Measurements from ENCODE around the gene SEMA4D. TPM values are rescaled to one million over a fixed set of nuclear protein-coding genes. Genes with fewer than 3 reads are reported as not detected.

SEMA4D gene
- total RNA-seq, 1 donor from 2014 or later: 28.2 TPM

- DNase-seq (ENCODE audit: low spot score): no peak
Observed at GRCh38 chr9:89466451-89467277, 31.2 kb downstream of the SEMA4D start.

DNA sequence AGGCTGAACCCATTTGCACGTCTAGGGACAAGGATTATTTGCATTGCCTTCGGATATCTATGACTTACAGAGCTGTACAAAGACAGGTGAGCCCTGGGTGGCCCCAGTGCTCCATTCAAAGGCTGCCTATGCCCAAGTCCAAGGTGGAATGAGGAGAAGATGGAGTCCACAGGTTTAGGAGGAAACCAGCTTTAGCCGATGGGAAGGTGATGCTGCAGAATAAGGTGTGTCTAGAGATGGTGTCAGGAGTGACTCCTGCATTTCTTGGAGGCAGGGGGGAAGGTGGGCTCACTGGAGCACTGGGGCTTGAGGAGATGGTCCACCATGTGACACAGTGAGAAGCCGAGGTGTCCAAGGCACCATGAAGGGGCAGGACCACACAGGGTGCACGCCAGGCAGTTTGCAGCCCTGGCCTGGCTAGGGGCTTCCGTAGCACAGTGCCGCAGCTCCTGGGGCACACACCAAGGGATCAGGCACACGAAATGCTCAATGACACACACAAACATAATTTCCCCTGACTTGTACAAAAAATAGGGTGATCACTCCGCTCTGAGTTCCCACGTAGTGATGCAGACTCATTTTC lies 32.1 kb downstream of the SEMA4D start:
- no peak for DNase-seq (ENCODE audit: low spot score)

GRCh38 chr9:89465001-89465451 lies 32.9 kb downstream of the SEMA4D start:
- DNase-seq (ENCODE audit: low spot score): no peak

DNA sequence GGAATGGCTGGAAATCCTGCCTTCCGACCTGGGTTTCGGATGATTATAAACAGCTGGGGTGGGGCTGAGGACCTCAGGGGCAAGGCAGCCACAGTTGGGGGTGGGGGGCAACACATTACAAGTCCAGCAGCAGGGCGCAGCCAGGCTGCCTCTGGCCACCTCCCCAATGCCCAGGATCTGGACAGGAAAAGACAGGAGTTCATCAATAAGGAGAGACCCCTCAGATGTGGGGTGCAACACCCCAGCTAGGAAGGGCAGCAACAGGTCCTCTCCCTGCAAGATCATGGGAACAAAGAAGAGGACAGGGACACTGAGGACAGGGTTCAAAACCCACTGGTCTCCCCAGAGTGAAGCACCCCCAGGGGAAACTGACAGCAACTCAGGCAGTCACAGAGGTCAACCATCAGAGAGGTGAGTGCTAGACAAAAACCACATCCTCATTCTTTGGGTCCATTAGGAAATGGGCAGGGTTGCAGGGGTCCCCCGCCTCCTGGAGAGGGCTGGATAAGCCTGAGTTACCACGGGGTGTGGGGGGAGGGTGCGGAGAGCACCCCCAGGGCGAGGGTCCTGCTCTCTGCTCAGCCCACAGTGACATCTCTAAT lies 33.5 kb downstream of the SEMA4D start:
- no peak for DNase-seq (ENCODE audit: low spot score)

- DNase-seq (ENCODE audit: low spot score): no peak
Observed at GRCh38 chr9:89462817-89463683, 34.9 kb downstream of the SEMA4D start.

DNA sequence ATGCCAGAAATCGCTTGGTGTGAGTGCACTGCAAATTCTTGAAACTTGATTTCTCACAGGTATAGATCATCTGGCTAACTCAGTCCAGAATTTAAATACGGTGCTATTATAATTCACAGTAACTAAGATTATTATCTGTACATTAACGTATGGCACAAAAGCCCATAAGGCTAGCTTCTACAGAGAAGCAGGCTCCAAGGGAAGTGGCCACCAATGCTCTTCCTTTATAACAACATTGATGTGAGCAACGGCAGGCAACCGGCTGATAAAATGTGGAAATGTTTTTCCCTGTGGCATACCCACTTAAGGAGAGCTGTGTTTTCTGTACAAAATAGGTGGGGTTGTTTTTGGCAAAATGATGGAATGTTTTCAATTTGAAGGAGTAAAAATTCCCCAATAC lies 35.7 kb downstream of the SEMA4D start:
- no peak for DNase-seq (ENCODE audit: low spot score)

- DNase-seq (ENCODE audit: low spot score): no peak
Observed at GRCh38 chr9:89461265-89461664, 36.6 kb downstream of the SEMA4D start.

DNA sequence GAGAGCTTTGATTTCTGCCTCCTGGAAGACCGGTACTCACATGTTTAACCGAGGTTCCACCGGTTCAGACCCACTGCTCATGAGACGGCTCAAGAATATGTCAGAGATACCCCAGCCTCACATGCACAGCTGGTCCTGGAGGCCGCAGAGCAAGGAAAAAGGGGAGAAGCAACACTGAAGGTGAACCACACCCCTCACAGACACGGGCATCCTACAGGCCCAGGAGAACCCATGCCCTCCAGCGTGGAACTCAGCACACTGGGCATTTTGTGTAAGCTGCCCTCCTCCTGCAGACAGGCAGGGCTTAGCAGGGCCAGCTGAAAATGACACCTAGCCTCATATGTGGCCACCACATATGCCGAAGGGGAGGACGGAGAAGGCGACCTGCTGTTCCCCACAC lies 37.4 kb downstream of the SEMA4D start:
- DNase-seq (ENCODE audit: low spot score): no peak

GRCh38 chr9:89458768-89459496 lies 39.0 kb downstream of the SEMA4D start:
- no peak for DNase-seq (ENCODE audit: low spot score)

GRCh38 chr9:89457376-89457855 lies 40.5 kb downstream of the SEMA4D start:
- no peak for DNase-seq (ENCODE audit: low spot score)

DNA sequence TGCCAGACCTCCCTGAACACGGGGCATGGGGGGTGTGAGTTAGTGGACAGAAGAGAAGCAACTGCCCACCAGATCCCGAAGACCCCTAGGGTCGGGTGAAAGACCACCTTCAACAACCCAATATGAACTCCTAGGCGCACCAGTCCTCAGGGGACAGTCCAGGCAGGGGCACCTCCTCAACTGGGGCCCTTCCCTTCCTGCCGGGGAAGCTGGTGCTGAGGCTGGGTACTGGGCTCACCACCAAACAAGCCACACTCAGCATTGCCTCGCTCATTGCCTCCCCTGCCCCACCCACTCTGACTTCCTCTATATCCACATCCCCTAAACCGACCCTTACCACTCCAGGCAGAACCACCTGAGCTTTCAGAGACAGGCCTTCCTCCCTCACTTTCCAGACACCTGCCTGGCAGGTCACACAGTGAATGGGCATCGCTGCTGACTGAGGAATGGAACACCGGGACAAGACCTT lies 42.5 kb downstream of the SEMA4D start:
- no peak for DNase-seq (ENCODE audit: low spot score)

DNA sequence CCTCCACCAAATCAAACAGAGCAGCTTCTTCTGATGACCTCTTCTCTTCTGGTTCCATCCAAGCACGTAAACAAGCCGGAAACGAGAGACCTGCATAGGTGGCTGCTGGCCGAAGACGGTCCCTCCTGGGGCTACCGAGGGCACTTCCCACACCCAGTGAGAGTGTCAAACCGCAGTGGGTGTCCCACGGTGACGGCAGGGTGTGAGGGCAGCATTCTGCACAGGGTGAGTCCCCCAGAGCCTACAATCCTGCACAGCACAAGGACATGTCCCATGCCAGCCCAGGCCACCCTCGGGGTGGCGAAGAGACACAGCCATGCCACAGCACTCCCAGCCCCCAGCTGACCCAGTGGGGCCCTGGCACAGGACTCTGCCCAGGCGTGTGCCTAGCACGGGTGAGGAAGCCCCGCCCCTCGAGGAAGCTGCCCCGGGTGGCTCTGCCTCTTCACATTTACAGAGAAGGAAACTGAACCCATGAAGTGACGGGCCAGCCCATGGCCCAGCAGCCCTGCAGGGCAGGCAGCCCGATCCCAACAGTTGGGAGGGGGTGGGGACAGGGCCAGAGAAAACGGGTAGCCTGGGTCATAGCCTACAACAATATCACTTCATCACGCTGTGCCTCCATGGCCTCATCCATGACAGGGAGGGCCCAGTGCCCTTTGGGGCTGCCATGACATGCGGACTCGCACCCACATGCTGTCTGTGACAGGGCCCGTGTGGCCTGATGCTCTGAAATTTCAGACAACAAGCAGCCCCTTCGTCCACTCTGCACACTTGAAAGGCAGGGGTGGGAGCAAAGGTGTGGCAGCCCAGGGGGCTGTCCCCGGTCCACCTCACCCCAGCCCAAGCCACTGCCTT lies 43.2 kb downstream of the SEMA4D start:
- DNase-seq (ENCODE audit: low spot score): no peak

- DNase-seq (ENCODE audit: low spot score): no peak
Observed at GRCh38 chr9:89453452-89453851, 44.5 kb downstream of the SEMA4D start.

GRCh38 chr9:89452561-89452960 lies 45.4 kb downstream of the SEMA4D start:
- no peak for DNase-seq (ENCODE audit: low spot score)

GRCh38 chr9:89450213-89450612 lies 47.7 kb downstream of the SEMA4D start:
- no peak for DNase-seq (ENCODE audit: low spot score)

DNA sequence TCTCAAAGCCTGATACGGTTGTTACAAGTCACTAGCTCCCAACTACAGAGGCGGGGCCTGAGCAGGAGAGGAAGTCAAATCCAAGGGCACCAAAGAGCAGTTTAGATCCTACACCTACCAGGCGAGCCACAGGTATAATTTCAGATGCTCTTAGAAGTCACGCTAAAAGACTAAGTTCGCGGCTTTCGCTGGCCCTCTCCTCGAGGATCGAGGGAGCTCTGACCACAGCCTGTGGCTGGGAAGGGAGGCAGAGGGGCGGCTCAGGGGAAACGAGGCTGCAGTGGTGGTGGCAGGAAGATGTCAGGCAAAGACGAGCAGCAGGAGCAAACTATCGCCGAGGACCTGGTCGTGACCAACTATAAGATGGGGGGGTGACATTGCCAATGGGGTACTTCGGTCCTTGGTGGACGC lies 48.6 kb downstream of the SEMA4D start:
- DNase-seq (ENCODE audit: low spot score): no peak

DNA sequence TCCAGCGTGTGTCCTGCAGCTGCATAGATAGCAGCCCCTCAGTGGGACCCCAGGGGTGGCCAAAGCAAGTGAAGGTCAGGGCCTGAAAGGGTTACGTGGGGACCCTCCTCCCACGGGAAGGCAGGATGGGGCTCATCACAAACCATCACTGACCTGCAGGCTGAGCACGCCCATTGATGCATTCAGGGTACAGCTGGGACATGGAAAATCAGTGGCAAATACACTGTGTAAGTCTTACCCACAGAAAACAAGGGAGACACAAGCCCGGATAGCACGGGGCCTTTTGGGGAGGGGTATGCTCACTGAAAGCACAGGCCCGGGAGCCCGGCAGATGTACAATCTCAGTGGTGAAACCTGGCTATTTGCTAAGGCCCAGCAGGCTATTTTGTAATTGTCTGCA lies 49.1 kb downstream of the SEMA4D start:
- DNase-seq (ENCODE audit: low spot score): no peak

GRCh38 chr9:89448381-89448780 lies 49.5 kb downstream of the SEMA4D start:
- no peak for DNase-seq (ENCODE audit: low spot score)

DNA sequence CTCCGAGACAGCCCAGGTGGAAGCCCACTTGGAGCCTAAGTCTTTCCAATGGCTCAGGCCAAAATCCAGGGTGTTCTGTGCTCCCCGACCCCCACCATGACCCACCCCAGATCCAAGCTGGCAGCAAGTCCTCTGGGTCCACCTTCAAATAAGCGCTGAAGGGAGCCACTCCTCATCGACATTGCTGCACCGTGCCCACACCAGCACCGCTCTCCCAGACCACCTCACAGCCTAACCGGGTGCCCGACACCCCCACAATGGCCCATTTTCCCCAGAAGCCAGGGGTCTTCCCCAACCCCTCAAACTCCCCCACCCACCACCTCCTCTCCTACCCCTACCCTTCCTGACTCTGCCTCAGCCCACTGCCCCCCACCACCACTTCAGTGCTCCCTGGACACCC lies 50.5 kb downstream of the SEMA4D start:
- DNase-seq (ENCODE audit: low spot score): no peak

DNA sequence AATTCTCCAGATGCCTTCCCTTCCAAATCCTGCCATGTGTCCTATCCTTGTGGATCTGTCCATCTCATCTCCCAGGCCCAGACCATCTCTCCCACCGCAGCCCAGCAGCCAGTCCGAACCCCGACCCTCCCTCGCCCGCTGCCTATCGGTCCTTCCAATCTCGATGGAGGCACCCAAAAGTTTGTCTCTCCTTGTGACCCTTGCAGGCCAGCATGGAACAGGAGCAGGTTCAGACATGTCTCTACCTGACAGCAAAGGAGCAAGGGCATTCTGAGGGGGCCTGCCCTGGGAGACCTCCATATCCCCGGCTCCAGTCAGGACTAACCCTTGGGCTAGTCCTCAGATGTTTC lies 51.0 kb downstream of the SEMA4D start:
- DNase-seq (ENCODE audit: low spot score): no peak

Data from umbilical cord (tissue), 2 donors.